A549 (cell line): ENCODE data around the gene NACC2. TPM values are rescaled to one million over a fixed set of nuclear protein-coding genes. Genes with fewer than 3 reads are reported as not detected.

ENCODE experiments used
- ATAC-seq, 2 experiments: fragments of 200-7000 bp in 1 of 2; fragments of >200 bp in 1 of 2; cut with Nextera tagmentation in 1 of 2; cut with Tn5 transposase in 1 of 2; 3 replicates each; pipeline versions ENCODE4 v1.8.0 to v1.9.1; 2018 to 2020; ENCODE audit warnings: mild to moderate bottlenecking in 1 of 2, moderate library complexity in 1 of 2
- CTCF ChIA-PET: fragments of 300-600 bp; sonication (Branson Sonifier 250); formaldehyde crosslinking; extraction: SDS; loops from one replicate; lab custom pipeline; 2021; ENCODE audit warnings: antibody characterized with exemption, inconsistent platforms; lab: Yijun Ruan, JAX
- POLR2A ChIA-PET: fragments of 350-600 bp; formaldehyde crosslinking; extraction: SDS; loops from one replicate; lab custom pipeline; 2021; ENCODE audit warnings: antibody characterized with exemption, inconsistent platforms; lab: Yijun Ruan, JAX
- DNase-seq, 2 experiments: peaks; one replicate each; pipeline versions ENCODE4 v3.0.0 to v3.0.0-alpha.2; 2011 to 2016; ENCODE audit warnings: low read depth in 1 of 2, low spot score in 1 of 2
- FAIRE-seq: peaks from 2 replicates; lab custom pipeline; 2011; peaks lifted over from hg19 to GRCh38; lab: Jason Lieb, UNC
- H3K27ac ChIP-seq, 2 experiments: fragments of >200 bp; sonication (Bioruptor Twin); formaldehyde crosslinking; 3 replicates each; pipeline ENCODE4 v1.5.1; 2016 to 2017
- H3K4me1 ChIP-seq: fragments of >200 bp; sonication (Bioruptor Twin); formaldehyde crosslinking; 3 replicates; pipeline ENCODE4 v1.6.1; 2016
- H3K4me2 ChIP-seq: fragments of >200 bp; sonication (Bioruptor Twin); formaldehyde crosslinking; 3 replicates; pipeline ENCODE4 v1.6.1; 2016
- H3K4me3 ChIP-seq: fragments of >200 bp; sonication (Bioruptor Twin); formaldehyde crosslinking; 3 replicates; pipeline ENCODE4 v1.5.1; 2016
- H3K9me3 ChIP-seq: fragments of >200 bp; sonication (Bioruptor Twin); formaldehyde crosslinking; 3 replicates; pipeline ENCODE4 v1.6.1; 2016
- BCL3 ChIP-seq: fragments of >200 bp; sonication (Bioruptor Twin); formaldehyde crosslinking; IDR thresholded peaks from 3 replicates; pipeline ENCODE4 v1.6.1; 2016
- BHLHE40 ChIP-seq: IDR thresholded peaks from 2 replicates; pipeline ENCODE4 v1.6.1; 2012; ENCODE audit warnings: low read depth, low read length, inconsistent platforms
- CHD2 ChIP-seq: fragments of 150-350 bp; IDR thresholded peaks from 2 replicates; pipeline ENCODE4 v1.6.1; 2014; ENCODE audit warnings: low read length; ENCODE audit not compliant: partially characterized antibody
- CHD4 ChIP-seq: fragments of 200-600 bp; sonication (generic); IDR thresholded peaks from 2 replicates; pipeline ENCODE4 v1.6.1; 2016; ENCODE audit warnings: antibody characterized with exemption, mild to moderate bottlenecking, borderline replicate concordance
- ELK1 ChIP-seq: fragments of 150-350 bp; IDR thresholded peaks from 2 replicates; pipeline ENCODE4 v1.6.1; 2014; ENCODE audit warnings: low read depth, mild to moderate bottlenecking, low read length
- ESRRA ChIP-seq: fragments of 150-350 bp; IDR thresholded peaks from 2 replicates; pipeline ENCODE4 v1.6.1; 2014; ENCODE audit warnings: mild to moderate bottlenecking, low read length, borderline replicate concordance
- FOSB ChIP-seq: fragments of 250-450 bp; sonication (Bioruptor Pico); IDR thresholded peaks from 2 replicates; pipeline ENCODE4 v1.5.0; 2020; ENCODE audit warnings: mild to moderate bottlenecking, moderate library complexity
- FOXS1 ChIP-seq: fragments of 250-450 bp; sonication (Bioruptor Pico); IDR thresholded peaks from 2 replicates; pipeline ENCODE4 v1.5.0; 2020; ENCODE audit warnings: mild to moderate bottlenecking, moderate library complexity
- HES2 ChIP-seq: fragments of >200 bp; sonication (Bioruptor Twin); formaldehyde crosslinking; IDR thresholded peaks from 2 replicates; pipeline ENCODE4 v1.6.1; 2016
- HEYL ChIP-seq: fragments of 250-450 bp; sonication (Bioruptor Pico); IDR thresholded peaks from 2 replicates; pipeline ENCODE4 v1.8.0; 2021; ENCODE audit warnings: mild to moderate bottlenecking, moderate library complexity
- HMGXB4 ChIP-seq: fragments of 250-450 bp; sonication (Bioruptor Pico); IDR thresholded peaks from 2 replicates; pipeline ENCODE4 v1.5.0; 2021; ENCODE audit warnings: mild to moderate bottlenecking, moderate library complexity, borderline replicate concordance
- HOXA7 ChIP-seq: fragments of 250-450 bp; sonication (Bioruptor Pico); IDR thresholded peaks from 2 replicates; pipeline ENCODE4 v1.5.0; 2020; ENCODE audit warnings: mild to moderate bottlenecking, moderate library complexity
- JUNB ChIP-seq: fragments of >200 bp; sonication (Bioruptor Twin); formaldehyde crosslinking; IDR thresholded peaks from 2 replicates; pipeline ENCODE4 v1.6.1; 2016
- KDM5A ChIP-seq: fragments of 200-600 bp; sonication (generic); IDR thresholded peaks from 2 replicates; pipeline ENCODE4 v1.6.1; 2016; ENCODE audit warnings: antibody characterized with exemption, mild to moderate bottlenecking
- NPAS2 ChIP-seq: fragments of 250-450 bp; sonication (Bioruptor Pico); IDR thresholded peaks from 2 replicates; pipeline ENCODE4 v1.8.0; 2022; ENCODE audit warnings: mild to moderate bottlenecking, moderate library complexity, borderline replicate concordance
- PBX3 ChIP-seq: IDR thresholded peaks from 2 replicates; pipeline ENCODE4 v1.6.1; 2012
- RAD21 ChIP-seq, 2 experiments: fragments of >200 bp in 1 of 2; sonication (Bioruptor Twin) in 1 of 2; formaldehyde crosslinking in 1 of 2; IDR thresholded peaks in 1 of 2; conservative IDR thresholded peaks in 1 of 2; 2 replicates in 1 of 2; 3 replicates in 1 of 2; pipeline ENCODE4 v1.6.1; 2012 to 2018; ENCODE audit warnings: inconsistent platforms in 1 of 2
- RCOR1 ChIP-seq: fragments of 150-350 bp; IDR thresholded peaks from 2 replicates; pipeline ENCODE4 v1.6.1; 2014; ENCODE audit warnings: antibody characterized with exemption, low read length, low read depth
- RFX5 ChIP-seq: fragments of 450-650 bp; IDR thresholded peaks from 2 replicates; pipeline ENCODE4 v1.7.1; 2014; ENCODE audit warnings: antibody characterized with exemption, mild to moderate bottlenecking, moderate library complexity
- TFCP2L1 ChIP-seq: fragments of 250-450 bp; sonication (Bioruptor Pico); IDR thresholded peaks from 2 replicates; pipeline ENCODE4 v1.5.0; 2021; ENCODE audit warnings: mild to moderate bottlenecking
- TP53 ChIP-seq: fragments of 250-450 bp; sonication (Bioruptor Pico); IDR thresholded peaks from 2 replicates; pipeline ENCODE4 v1.5.0; 2021; ENCODE audit warnings: mild to moderate bottlenecking, moderate library complexity
- ZNF302 ChIP-seq: fragments of 250-450 bp; sonication (Bioruptor Pico); IDR thresholded peaks from 2 replicates; pipeline ENCODE4 v1.9.0; 2021; ENCODE audit warnings: inconsistent platforms, mild to moderate bottlenecking, moderate library complexity
- WGBS: methylation state at CpG from one replicate; pipeline ENCODE4 v1.1.6; 2017; ENCODE audit errors: missing lambda C conversion rate; 5-methylcytosine and 5-hydroxymethylcytosine counted together
- polyA plus RNA-seq, 4 experiments: library from polyadenylated mRNA; depleted of rRNA in 3 of 4; stranded (reverse); fragments of >200 nt; fragmentation: RNase III in 1 of 4; extraction: RNeasy Plus Mini Kit Qiagen cat#74134 plus additional on column Dnase treatment in 1 of 4; gene quantifications; 2 replicates in 3 of 4; 3 replicates in 1 of 4; pipeline ENCODE4 v1.2.3, GENCODE V29; 2011 to 2017

Gene NACC2
- polyA plus RNA-seq, 2 of the 4 experiments (the other 2 are of a cell fraction): 16.1 to 28.4 TPM

DNA sequence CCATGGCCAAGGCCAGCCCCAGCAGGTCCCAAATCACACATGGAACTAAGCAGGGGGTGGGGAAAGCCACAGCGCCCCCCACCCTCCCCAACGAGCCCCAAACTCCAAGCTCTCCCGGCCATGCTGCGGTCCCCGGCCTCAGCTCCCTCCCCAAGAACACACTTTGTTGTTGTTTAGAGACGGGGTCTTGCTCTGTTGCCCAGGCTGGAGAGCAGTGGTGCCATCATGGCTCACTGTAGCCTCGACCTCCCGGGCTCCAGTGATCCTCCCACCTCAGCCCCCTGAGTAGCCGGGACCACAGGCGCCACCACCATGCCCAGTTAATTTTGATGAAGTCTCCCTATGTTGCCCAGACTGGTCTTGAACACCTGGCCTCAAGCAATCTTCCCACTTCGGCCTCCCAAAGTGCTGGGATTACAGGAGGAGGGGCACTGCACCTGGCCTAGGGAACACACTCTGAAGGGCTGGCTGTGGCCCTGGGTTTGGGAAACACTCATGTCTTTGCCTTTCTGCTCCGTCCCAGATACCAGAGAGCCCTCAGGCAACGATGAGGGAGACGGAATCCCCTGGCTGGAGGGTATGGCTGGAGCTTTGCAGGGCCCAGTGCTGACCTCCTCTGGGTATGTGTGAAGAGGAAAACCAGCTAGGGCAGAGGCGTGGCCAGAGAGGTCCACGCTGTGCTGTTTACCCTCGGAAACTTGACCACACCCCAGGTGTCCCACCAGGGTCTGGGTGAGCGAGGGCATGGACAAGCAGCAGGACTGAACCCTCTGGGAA lies 80.8 kb downstream of the NACC2 start:
- no peak overlapping the region for H3K27ac ChIP-seq
- ChIA-PET CTCF (interaction anchor here (4.1 kb wide), 1 partner anchor 108 kb away, joined by 21 read pairs; no protein-coding TSS in a partner anchor), POLR2A (no interaction called here)
- WGBS: 89% methylated on average over 16 of the region's 18 CpGs
- ATAC-seq (no peak), FAIRE-seq (no peak), DNase-seq (no peak)
- no peak overlapping the region for H3K4me3 ChIP-seq
- H3K9me3 ChIP-seq: no peaks in the 10 kb centered on the region
- H3K4me2 ChIP-seq: no peak overlapping the region
- peaks cover 24% of the 10 kb centered on the region for H3K4me1 ChIP-seq
- no peak for TF ChIP-seq ELK1
- no peak for TF ChIP-seq HMGXB4 (CRISPR knock-in tag)
- TF ChIP-seq RCOR1: no peak
- no peak for TF ChIP-seq FOXS1
- TF ChIP-seq TP53: no peak
- no peak for TF ChIP-seq PBX3
- no peak for TF ChIP-seq BHLHE40

GRCh38 chr9:136013524-136014034 lies 81.5 kb downstream of the NACC2 start:
- 83% methylated on average over 17 of the region's 21 CpGs for WGBS
- ChIA-PET POLR2A (no interaction called here), CTCF (interaction anchor here (4.1 kb wide), 1 partner anchor 109 kb away, joined by 21 read pairs; no protein-coding TSS in a partner anchor)
- H3K4me1 ChIP-seq: peaks cover 31% of the 10 kb centered on the region
- no peak overlapping the region for H3K27ac ChIP-seq
- no peaks in the 10 kb centered on the region for H3K9me3 ChIP-seq
- no peak overlapping the region for H3K4me2 ChIP-seq
- ATAC-seq: no peak
- DNase-seq: no peak
- FAIRE-seq: no peak
- H3K4me3 ChIP-seq: no peak overlapping the region
- TF ChIP-seq ESRRA (no peak), FOXS1 (no peak), CHD4 (no peak), CHD2 (no peak), HEYL (no peak), ZNF302 (CRISPR knock-in tag) (no peak), TFCP2L1 (CRISPR knock-in tag) (no peak), RFX5 (no peak), KDM5A (no peak), TP53 (no peak), HOXA7 (CRISPR knock-in tag) (no peak), JUNB (no peak), RCOR1 (no peak), FOSB (CRISPR knock-in tag) (no peak), BCL3 (no peak), RAD21 (conservative IDR thresholded peaks at IDR 0.05 in 1 of 2, IDR thresholded peaks at IDR 0.05 in 1 of 2) (no peak), HES2 (no peak), NPAS2 (no peak)
